Measurements from ENCODE around the gene ARHGAP4.
A peak's percentile ranks its signal among the peaks of the same experiment; 100 is the strongest.

ARHGAP4 gene

DNA sequence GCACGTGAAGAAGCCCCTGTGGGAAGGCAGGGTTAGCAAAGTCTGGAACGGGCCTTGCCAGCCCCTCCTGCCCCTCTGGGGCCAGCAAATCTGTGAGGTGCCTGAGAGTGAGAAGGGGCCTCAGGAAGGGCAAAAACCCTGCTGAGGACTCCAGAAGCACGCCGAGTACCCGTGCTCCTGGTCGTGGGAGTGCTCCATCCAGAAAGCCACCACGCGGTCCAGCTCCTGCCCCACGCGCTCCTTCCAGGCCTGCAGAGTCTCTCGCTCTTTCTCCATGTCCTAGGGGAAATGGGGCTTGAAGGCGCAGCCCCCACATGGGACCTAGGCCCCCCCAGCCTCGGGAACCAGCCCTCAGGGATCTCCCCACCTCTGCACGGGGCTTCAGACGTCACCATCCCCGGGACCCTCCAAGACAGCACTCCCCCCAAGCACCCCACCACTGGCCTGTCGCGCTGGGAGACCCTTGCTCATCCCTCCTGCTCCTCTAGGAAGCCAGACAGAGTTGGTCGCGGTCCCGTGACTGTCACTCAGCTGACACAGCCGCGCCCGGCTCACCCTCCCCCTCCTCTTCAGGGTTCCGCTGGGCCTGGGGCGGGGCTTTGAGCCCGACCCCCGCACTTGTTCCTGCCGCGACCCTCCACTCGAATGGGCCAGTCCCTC lies 18.2 kb upstream of the ARHGAP4 start, which contains the start of gene RENBP:
TSS of gene RENBP (minus strand) at position 504 of the 660 bp plus-strand sequence. CDS start at position 471, 33 bp downstream.
- DNase-seq: no peak

GRCh38 chrX:153941336-153942252 lies 15.5 kb upstream of the ARHGAP4 start:
- no peak for DNase-seq

GRCh38 chrX:153939573-153939972 lies 13.5 kb upstream of the ARHGAP4 start:
- DNase-seq: no peak

DNA sequence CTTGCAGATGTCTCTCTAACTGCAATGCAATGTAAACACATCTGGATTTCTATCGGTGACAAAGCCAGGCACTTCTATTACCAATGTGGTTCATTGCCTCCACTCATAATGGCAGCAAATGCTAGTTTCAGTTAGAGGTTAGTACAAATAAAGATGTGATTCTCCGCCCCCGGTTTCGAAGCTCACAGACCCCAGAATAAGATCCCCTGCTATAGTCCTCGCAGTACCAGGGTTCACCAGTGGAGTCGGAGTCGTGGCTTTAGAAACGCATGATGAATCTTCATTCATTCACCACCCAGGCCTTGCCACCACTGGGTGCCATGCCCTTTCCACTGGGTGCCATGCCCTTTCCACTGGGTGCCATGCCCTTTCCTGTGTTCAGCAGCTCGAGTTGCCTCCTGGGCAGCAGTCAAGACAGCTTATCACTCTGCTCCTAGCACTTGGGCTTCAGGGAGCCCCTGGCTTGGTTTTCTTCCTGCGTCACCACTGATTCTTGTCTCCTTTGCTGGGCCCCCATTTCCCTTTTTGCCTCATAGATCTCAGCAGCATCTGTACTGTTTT lies 12.2 kb upstream of the ARHGAP4 start:
- no peak for DNase-seq

DNA sequence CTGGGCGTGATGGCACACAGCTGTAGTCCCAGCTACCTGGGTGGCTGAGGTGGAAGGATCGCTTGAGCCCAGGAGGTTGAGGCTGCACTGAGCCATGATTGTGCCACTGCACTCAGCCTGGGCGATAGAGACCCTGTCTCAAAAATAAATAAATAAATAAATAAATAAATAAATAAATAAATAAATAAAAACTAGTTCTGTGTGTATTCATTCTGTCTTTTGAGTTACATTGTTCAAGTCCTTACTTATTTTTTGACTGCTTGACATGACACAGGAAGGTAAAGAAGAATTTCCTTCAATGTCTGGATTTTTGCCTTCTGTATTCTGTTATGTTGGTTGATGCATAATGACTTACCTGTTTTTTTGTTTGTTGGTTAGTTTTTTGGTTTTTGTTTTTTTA lies 11.0 kb upstream of the ARHGAP4 start:
- no peak for DNase-seq

GRCh38 chrX:153935326-153935851 lies 9.3 kb upstream of the ARHGAP4 start:
- DNase-seq: no peak

GRCh38 chrX:153934762-153935325 lies 8.8 kb upstream of the ARHGAP4 start, which contains the start of gene NAA10:
NAA10 (minus strand) TSS chrX:153935037; CDS start chrX:153934904, 133 bp downstream.
- DNase-seq: no peak

DNA sequence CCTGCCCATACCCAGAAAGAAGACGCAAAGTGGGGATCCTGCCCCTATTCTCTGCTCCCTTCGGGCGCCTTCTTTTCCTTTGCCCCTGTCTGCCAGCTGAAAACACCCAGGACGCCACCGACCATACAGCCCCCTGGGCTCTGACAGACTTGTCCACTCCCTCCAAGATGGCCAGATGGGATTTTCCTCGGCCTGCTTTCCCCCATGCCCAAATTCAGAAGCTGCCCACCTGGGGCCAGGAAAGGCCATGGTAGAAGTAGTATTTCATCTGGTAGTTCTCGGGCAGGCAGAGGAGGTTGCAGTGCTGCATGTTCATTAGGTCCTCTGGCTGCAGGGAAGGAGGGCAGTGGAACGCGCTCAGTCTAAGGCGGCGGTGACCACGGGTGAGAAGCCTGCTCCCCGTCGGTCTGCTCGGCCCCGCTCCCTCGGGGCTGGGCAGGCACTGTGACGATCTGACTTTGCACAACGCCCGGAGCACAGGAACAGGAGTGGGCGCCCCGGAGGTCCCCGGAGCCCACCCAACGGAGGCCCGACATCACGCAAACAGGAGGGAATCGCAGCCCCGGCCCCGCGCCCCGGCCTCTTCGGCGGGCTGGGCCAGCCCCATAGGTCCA lies 8.2 kb upstream of the ARHGAP4 start:
- no peak for DNase-seq

GRCh38 chrX:153933748-153934147 lies 7.7 kb upstream of the ARHGAP4 start:
- DNase-seq: no peak

DNA sequence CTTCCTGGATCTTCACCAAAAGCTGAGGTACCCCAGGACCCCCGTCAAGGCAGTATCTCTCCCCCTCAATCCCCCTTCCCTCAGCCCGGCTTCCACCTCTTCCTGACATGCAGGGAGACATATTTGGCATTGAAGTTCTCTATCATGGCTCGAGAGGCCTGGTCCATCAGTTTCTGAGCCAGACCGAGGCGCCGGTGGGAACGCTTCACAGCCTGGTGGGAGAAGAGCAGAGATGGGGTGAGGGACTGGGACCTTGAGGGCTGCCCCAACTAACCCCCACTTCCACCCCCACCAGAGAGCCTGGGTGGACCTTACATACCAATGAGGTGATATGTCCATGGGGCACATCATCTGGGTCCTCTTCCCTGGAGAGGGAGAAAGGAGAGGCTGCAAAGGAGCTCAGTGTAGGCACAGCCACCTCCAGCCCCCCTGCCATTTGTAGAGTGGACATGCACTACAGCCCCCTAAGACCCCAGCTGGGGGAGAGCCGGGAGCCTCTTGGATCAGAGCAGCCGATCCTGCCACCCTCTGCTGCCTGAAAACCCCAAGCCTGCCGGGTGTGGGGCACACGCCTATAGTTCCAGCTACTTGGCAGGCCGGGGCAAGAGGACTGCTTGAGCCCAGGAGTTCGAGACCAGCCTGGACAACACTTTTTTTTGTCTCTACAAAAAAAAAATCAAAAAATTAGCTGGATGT lies 6.3 kb upstream of the ARHGAP4 start:
- DNase-seq: no peak

DNA sequence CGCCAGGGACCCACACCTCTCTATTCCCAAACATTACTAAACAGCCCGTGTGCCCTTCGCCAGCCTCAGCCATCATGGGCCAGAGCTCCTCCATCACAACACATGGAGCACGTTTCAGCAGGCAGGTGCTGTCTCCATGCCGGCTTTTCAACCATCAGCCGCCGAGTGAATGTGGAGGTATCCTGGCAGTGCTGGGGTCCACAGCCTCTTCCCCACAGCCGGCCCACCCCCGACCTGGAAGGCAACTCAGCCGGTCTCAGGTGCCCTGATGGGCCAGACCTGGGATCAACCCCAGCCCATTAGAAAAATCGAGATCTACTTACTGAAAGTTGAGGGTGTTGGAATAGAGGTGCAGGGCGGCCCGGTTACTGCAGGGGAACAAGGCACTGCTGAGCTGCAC lies 5.7 kb upstream of the ARHGAP4 start:
- no peak for DNase-seq

DNA sequence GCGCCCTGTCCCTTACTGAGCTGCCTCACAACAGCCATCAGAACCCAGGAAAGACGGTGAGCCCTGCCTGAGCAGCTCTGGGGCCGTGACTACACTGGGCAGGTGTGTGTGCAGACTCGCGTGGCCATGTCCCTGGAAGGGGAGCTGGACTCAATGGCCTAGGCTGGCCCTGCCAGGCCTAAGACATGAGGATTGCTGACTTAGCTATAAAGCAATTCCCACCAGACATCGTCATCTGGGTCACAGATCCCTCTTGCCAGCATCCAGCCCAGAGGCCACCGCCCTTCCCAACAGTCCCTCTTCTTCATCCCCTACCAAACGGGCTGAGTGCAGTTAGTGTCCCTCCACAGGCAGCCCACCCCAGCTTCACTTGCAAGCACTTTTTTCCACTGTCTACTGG lies 5.1 kb upstream of the ARHGAP4 start:
- DNase-seq: no peak

DNA sequence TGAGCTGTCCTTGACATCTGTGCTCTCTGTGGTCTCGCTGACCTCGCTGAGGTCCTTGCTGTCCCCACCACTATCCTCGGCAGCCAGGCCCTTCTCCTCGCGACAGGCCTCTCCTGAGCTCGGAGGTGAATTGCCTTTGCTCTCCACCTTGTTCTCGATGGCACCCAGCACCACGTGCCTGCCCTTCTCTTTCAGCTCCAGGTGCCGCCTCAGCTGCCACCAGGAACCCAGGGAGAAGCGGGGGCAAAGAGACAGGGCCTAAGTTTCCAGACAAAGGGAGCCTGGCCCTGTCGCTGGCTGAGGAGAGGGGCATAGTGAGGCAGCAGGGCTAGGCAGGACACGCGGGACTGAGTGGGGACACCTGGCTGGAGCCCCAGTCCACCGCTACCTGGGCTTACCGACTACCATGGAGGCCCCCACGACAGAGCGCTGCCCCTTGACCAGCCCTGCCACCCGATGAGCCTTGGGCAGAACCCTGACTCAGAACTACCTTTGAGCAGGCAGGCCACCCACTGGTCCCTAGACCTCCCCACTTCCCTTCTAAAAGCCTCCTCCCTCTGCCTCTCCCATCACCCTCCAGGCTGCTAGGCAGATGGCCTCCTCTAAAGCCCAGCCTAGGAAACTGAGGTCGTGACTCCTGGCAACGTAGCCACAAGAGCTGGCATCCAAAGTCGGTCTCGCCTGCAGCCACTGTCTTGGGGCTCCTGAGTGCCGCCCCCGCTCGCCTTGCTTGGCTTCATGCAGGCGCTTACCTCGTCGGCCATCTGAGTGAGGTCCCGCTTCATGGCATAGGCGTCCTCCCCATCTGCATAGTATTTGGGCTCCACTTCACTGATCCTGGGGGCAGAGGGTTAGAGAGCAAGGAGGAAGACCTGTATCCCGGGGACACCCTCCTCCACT lies 4.2 kb upstream of the ARHGAP4 start:
- DNase-seq: no peak

DNA sequence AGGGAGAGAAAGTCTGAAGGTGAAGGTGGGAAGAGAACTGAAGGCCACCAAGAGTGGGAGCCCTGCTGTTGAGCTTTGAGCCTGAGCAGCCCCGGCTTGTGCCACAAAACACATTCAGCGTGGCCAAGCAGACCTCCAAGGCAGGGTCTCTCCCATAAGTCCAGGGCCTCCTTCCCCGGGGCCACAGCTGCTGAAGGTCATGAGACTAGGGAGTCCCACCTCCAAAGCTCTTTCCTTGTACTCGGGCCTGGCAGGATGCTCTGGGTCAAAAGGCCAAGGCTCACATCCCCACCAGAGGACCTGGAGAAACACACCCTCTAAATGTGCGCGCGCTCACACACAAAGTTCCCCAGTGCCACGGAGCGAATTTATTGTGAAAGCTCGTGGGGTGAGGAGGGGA lies 3.5 kb upstream of the ARHGAP4 start:
- no peak for DNase-seq

GRCh38 chrX:153928846-153929245 lies 2.8 kb upstream of the ARHGAP4 start:
- DNase-seq: no peak

GRCh38 chrX:153927922-153928760 lies 2.1 kb upstream of the ARHGAP4 start:
- DNase-seq: peak; percentile 96

DNA sequence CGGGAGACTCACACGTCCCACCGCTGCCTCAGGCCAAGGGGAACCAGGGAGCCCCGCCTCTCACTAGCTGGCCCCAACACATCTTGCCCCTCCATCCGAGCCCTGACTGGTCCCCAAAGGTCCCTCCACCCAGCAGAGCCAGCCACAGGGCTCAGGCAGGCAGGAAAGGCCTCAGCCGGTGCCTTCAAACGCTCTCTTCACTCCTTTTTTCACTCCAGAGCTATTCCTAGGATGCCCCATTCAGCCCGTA lies 1.5 kb upstream of the ARHGAP4 start:
- DNase-seq: peak; percentile 37

DNA sequence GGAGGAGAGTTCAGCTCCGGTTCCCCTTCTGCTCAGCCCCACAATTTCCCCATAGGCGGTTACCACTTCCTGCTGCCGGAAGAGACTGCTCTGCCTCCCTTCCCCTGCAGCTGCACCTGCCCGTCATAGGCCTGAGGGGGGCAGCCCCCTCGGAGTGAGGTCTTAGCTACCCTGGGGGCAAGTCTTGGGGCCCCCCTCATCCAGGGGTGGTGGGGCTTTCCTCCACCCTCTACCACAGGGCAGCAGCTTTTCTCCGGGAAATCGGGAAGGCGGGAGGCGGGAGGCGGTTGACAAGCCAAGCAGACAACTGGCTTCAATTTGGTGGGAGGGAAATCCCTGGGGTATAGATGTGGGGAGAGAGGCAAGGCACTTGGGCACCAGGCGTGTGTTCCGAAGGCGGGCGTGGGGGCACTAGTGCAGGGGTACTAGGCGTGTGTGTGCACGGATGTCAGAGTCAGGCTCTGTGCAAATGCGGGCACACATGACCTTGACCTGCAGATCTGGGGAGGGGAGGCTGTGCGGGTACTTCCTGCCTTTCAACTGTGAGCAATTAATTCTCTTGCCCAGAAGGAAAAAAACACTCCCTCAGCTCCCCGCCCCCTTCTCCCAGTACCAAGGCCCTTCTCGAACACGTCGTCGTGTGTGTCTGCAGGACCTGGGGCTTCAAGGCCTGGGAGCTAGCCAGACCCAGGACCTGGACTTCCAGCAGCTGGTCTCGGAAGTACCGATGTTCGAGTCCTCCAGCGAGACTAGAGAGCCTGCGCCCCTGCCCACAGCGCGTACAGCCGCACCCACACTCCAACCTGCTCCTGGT lies 1.0 kb upstream of the ARHGAP4 start:
- peak; percentile 52 for DNase-seq

DNA sequence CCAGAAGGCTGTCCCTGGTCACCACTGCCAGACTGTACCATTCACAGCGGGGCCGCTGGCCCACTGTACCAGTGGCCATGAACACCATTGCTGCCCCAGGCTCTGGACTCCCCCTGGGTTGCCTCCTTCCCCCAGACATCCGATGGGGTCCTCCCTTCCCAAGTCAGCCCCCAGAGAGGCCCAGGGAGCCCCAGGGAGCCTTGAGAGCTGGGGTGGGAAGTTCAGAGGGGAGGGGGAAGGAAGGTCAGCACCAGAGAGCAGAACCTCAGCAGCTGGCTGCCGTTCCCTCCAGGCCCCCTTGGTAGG lies 441 bp upstream of the ARHGAP4 start:
- DNase-seq: no peak

DNA sequence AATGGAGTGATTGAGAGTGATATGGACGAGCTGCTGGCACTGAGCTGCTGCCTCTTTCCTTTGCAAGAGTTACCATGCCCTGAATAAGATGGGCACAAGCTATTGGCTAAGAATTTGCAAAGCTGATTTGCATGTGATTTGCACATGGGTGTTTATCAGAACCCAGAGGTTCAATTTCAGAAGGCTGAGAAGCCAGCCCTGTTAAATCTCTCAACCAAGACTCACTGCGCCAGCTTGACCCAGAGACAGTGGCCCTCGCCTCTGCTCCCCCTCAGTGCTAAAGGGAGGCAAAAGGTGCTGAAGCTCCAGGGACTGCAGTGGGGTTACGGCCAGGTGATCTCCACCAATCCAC lies 701 bp downstream of the ARHGAP4 start:
- no peak for DNase-seq
